Astrocyte (in vitro differentiated cells and primary cell): ENCODE measurements around the gene HIF1AN.

Experiments
- EZH2 ChIP-seq: IDR thresholded peaks from 2 replicates; pipeline ENCODE4 v1.6.1; 2012; ENCODE audit warnings: mild to moderate bottlenecking, low read length, inconsistent platforms; ENCODE audit not compliant: insufficient read depth
- TF ChIP-seq, protein P1 (sequence below): IDR thresholded peaks from 2 replicates; pipeline ENCODE4 v1.5.1; 2011; ENCODE audit warnings: low read depth, mild to moderate bottlenecking, inconsistent platforms, low read length, moderate library complexity; ENCODE audit not compliant: insufficient read depth

DNA sequence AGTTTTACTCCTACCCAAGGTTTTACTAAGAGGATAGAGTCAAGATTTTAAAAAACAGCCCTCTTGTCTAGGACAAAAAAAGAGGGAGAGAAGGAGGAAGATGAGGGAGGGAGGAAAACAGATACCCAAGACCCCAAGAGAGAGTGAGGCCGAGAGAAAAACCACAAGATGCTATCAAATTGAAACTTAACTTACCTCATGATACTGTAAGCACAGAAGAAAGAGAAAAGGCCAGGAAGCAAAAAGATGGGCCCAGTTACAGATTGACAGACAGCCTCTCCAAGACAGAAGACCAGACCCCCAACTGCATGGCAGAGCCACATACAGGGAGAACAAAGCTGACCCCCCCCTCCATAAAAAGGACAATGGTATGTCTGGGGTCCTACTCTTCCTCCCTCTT lies 27.5 kb upstream of the HIF1AN start:
- TF ChIP-seq EZH2: no peak
- TF ChIP-seq, protein P1, sequence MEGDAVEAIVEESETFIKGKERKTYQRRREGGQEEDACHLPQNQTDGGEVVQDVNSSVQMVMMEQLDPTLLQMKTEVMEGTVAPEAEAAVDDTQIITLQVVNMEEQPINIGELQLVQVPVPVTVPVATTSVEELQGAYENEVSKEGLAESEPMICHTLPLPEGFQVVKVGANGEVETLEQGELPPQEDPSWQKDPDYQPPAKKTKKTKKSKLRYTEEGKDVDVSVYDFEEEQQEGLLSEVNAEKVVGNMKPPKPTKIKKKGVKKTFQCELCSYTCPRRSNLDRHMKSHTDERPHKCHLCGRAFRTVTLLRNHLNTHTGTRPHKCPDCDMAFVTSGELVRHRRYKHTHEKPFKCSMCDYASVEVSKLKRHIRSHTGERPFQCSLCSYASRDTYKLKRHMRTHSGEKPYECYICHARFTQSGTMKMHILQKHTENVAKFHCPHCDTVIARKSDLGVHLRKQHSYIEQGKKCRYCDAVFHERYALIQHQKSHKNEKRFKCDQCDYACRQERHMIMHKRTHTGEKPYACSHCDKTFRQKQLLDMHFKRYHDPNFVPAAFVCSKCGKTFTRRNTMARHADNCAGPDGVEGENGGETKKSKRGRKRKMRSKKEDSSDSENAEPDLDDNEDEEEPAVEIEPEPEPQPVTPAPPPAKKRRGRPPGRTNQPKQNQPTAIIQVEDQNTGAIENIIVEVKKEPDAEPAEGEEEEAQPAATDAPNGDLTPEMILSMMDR: no peak
